Measurements from ENCODE around the gene PIGV. TPM values are rescaled to one million over a fixed set of nuclear protein-coding genes. Genes with fewer than 3 reads are reported as not detected.
A peak's percentile ranks its signal among the peaks of the same experiment; 100 is the strongest.

Gene PIGV
- total and polyA plus RNA-seq, 12 donors = 6.7 to 43.1 (median 28.4) TPM

DNA sequence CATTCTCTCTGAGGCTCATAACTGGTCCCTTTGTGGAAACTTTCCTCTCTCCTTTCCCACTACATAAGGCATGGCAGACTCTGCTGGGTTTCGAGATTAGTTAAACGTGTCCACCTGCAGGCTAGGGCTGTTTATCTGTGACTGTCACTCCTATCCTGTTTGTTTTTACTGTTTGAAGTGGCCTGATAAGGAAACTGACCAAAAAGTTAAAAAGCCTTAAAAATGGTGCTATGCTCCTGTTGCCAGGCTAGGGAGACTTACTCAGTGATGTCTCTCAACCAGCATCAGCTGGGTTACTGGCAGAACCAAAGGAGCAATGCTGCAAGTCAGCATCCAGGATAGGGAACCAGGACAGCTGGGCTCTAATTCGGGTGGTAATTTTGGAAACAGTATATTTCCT lies 3.9 kb downstream of the PIGV start:
- Histone ChIP-seq H3K27ac (no peak overlapping the region), H3K4me3 (no peak overlapping the region), H3K27me3 (no peaks in the 10 kb centered on the region), H3K9me3 (replicated peaks in 1 of 3) (no peaks in the 10 kb centered on the region), H3K4me1 (replicated peaks in 1 of 2) (peaks cover 13 to 21% of the 10 kb centered on the region in 2 donors), H3K36me3 (replicated peaks in 1 of 2) (peaks cover 0 to 12% of the 10 kb centered on the region in 2 donors)
- no peak for TF ChIP-seq POLR2A (IDR thresholded peaks at IDR 0.05)
- TF ChIP-seq, protein P1, sequence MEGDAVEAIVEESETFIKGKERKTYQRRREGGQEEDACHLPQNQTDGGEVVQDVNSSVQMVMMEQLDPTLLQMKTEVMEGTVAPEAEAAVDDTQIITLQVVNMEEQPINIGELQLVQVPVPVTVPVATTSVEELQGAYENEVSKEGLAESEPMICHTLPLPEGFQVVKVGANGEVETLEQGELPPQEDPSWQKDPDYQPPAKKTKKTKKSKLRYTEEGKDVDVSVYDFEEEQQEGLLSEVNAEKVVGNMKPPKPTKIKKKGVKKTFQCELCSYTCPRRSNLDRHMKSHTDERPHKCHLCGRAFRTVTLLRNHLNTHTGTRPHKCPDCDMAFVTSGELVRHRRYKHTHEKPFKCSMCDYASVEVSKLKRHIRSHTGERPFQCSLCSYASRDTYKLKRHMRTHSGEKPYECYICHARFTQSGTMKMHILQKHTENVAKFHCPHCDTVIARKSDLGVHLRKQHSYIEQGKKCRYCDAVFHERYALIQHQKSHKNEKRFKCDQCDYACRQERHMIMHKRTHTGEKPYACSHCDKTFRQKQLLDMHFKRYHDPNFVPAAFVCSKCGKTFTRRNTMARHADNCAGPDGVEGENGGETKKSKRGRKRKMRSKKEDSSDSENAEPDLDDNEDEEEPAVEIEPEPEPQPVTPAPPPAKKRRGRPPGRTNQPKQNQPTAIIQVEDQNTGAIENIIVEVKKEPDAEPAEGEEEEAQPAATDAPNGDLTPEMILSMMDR (IDR thresholded peaks at IDR 0.05) = no peak
- DNase-seq = no peak
- intact Hi-C loops (cut with DNase I) = loop anchor here in 1 of 2 donors (5.0 kb wide), 1 partner anchor 189 kb away; no protein-coding TSS in a partner anchor
- 68 to 87% (median 78%) methylated on average over 3 of the region's 3 CpGs for WGBS, 4 donors

DNA sequence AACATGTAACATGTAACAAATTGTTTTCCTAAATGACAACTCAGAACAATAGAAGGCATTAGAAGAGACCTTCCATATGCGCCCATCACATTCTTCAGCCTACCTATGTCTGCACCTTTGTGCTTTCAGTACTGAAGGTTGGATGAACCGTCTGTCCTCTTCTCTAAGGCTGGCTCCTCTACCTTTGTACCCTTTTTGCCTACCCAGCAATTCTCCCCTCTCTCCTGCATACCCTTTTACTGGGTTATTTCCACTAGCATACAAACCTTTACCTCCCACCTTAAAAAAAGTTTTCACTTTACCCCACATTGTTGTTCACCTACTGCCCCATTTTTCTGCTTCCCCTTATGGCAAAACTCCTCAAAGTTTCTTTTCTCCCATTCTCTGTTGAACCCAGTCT lies 5.2 kb downstream of the PIGV start:
- Histone ChIP-seq H3K4me3 (no peak overlapping the region), H3K9me3 (replicated peaks in 1 of 3) (no peaks in the 10 kb centered on the region), H3K4me1 (replicated peaks in 1 of 2) (peaks cover 6 to 13% of the 10 kb centered on the region in 2 donors), H3K27me3 (no peaks in the 10 kb centered on the region), H3K27ac (no peak overlapping the region), H3K36me3 (replicated peaks in 1 of 2) (peaks cover 0 to 16% of the 10 kb centered on the region in 2 donors)
- DNase-seq = no peak
- WGBS, 4 donors = 87 to 97% (median 93%) methylated on average over 2 of the region's 2 CpGs
- intact Hi-C loops (cut with DNase I) = loop anchor here in 1 of 2 donors (5.0 kb wide), 1 partner anchor 191 kb away; no protein-coding TSS in a partner anchor
- TF ChIP-seq, protein P1 (IDR thresholded peaks at IDR 0.05) = no peak
- no peak for TF ChIP-seq POLR2A (IDR thresholded peaks at IDR 0.05)

DNA sequence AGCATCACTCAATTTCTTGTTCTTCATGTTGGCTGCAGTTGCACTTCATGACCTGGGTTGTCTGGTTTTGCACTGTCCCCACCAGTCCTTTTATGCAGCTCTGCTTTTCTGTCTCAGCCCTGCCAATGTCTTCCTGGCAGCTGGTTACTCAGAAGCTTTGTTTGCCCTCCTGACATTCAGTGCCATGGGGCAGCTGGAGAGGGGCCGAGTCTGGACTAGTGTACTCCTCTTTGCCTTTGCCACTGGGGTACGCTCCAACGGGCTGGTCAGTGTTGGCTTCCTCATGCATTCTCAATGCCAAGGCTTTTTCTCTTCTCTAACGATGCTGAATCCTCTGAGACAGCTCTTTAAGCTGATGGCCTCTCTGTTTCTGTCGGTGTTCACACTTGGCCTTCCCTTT lies 6.6 kb downstream of the PIGV start:
- intact Hi-C loops (cut with DNase I) = loop anchor here in 1 of 2 donors (5.0 kb wide), 1 partner anchor 192 kb away; no protein-coding TSS in a partner anchor
- Histone ChIP-seq H3K9me3 (replicated peaks in 1 of 3) (no peaks in the 10 kb centered on the region), H3K4me3 (no peak overlapping the region), H3K36me3 (replicated peaks in 1 of 2) (peaks cover 0 to 17% of the 10 kb centered on the region in 2 donors), H3K27me3 (no peaks in the 10 kb centered on the region), H3K4me1 (replicated peaks in 1 of 2) (peaks cover 5 to 14% of the 10 kb centered on the region in 2 donors), H3K27ac (no peak overlapping the region)
- peak in 1 of 7 donors; percentile 14 for DNase-seq
- TF ChIP-seq POLR2A (IDR thresholded peaks at IDR 0.05) = no peak
- TF ChIP-seq, protein P1 (IDR thresholded peaks at IDR 0.05) = no peak
- 85 to 88% (median 87%) methylated on average over 4 to 5 of the region's 5 CpGs for WGBS, 4 donors

DNA sequence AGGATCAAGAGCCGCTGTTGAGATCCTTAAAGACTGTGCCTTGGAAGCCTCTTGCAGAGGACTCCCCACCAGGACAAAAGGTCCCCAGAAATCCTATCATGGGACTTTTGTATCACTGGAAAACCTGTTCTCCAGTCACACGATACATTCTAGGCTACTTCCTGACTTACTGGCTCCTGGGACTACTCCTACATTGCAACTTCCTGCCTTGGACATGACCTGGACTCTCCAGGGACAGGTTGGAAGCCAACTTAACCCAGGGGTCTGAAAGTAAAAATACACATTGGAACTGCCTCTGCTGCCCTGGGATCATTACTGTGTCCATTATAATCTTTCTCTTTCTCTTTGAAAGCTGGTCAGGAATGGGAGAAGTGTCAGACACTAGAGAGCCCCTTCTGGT lies 9.9 kb downstream of the PIGV start:
- intact Hi-C loops (cut with DNase I) = no loop called here
- no peak overlapping the region for H3K4me3 ChIP-seq
- 83 to 93% (median 89%) methylated on average over 2 of the region's 2 CpGs for WGBS, 4 donors
- H3K27ac ChIP-seq = no peak overlapping the region
- peaks cover 19 to 21% of the 10 kb centered on the region in 2 donors for H3K4me1 ChIP-seq (replicated peaks in 1 of 2)
- no peaks in the 10 kb centered on the region for H3K9me3 ChIP-seq (replicated peaks in 1 of 3)
- DNase-seq = no peak
- H3K27me3 ChIP-seq = no peaks in the 10 kb centered on the region
- TF ChIP-seq POLR2A (IDR thresholded peaks at IDR 0.05) = no peak
- TF ChIP-seq, protein P1 (IDR thresholded peaks at IDR 0.05) = no peak
- H3K36me3 ChIP-seq (replicated peaks in 1 of 2) = peaks cover 0 to 17% of the 10 kb centered on the region in 2 donors

All from adrenal gland (tissue), 12 donors.